Measurements from ENCODE around the gene KRT82. TPM values are rescaled to one million over a fixed set of nuclear protein-coding genes. Genes with fewer than 3 reads are reported as not detected.

Gene KRT82
- total and polyA plus RNA-seq, 8 donors = not detected

- intact Hi-C loops (cut with DNase I) = no loop called here
- Histone ChIP-seq H3K36me3 (no peaks in the 10 kb centered on the region), H3K9me3 (no peaks in the 10 kb centered on the region), H3K4me3 (no peak overlapping the region), H3K27me3 (peaks cover 0 to 15% of the 10 kb centered on the region in 2 donors), H3K27ac (no peak overlapping the region), H3K4me1 (no peaks in the 10 kb centered on the region)
- ATAC-seq = no peak
- DNase-seq = no peak
- TF ChIP-seq, protein P1, sequence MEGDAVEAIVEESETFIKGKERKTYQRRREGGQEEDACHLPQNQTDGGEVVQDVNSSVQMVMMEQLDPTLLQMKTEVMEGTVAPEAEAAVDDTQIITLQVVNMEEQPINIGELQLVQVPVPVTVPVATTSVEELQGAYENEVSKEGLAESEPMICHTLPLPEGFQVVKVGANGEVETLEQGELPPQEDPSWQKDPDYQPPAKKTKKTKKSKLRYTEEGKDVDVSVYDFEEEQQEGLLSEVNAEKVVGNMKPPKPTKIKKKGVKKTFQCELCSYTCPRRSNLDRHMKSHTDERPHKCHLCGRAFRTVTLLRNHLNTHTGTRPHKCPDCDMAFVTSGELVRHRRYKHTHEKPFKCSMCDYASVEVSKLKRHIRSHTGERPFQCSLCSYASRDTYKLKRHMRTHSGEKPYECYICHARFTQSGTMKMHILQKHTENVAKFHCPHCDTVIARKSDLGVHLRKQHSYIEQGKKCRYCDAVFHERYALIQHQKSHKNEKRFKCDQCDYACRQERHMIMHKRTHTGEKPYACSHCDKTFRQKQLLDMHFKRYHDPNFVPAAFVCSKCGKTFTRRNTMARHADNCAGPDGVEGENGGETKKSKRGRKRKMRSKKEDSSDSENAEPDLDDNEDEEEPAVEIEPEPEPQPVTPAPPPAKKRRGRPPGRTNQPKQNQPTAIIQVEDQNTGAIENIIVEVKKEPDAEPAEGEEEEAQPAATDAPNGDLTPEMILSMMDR (IDR thresholded peaks at IDR 0.05) = no peak
Measured at GRCh38 chr12:52355176-52355575, 51.0 kb downstream of the KRT82 start.

GRCh38 chr12:52354200-52354599, 51.9 kb downstream of the KRT82 start:
- H3K9me3 ChIP-seq = no peaks in the 10 kb centered on the region
- ATAC-seq = no peak
- no peaks in the 10 kb centered on the region for H3K36me3 ChIP-seq
- TF ChIP-seq, protein P1 (IDR thresholded peaks at IDR 0.05) = no peak
- no peak for DNase-seq
- peaks cover 0 to 15% of the 10 kb centered on the region in 2 donors for H3K27me3 ChIP-seq
- intact Hi-C loops (cut with DNase I) = no loop called here
- H3K4me3 ChIP-seq = no peak overlapping the region
- H3K4me1 ChIP-seq = no peaks in the 10 kb centered on the region
- no peak overlapping the region for H3K27ac ChIP-seq

DNA sequence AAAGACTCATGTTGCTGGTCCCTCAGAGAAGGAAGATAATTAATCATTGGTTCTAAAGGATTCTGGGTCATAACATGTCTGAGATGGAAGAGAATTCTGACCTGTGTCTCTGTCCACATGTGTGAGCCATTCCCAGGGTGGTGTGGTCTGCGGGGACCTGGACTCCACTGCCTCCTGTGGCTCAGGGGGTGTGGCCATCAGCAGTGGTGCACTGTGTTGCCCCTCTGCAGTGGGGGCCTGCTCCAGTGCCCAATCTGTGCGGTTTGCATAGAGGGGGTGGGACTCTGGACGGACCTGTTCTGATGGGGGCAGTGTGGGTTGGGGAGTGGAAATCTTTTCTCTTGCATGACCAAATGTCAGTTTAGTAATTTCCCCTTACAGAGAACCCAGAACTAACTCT, 52.4 kb downstream of the KRT82 start:
- H3K27ac ChIP-seq = no peak overlapping the region
- ATAC-seq (no peak), DNase-seq (no peak)
- no peaks in the 10 kb centered on the region for H3K9me3 ChIP-seq
- intact Hi-C loops (cut with DNase I) = no loop called here
- TF ChIP-seq, protein P1 (IDR thresholded peaks at IDR 0.05) = no peak
- H3K27me3 ChIP-seq = peaks cover 0 to 15% of the 10 kb centered on the region in 2 donors
- H3K36me3 ChIP-seq = no peaks in the 10 kb centered on the region
- H3K4me1 ChIP-seq = no peaks in the 10 kb centered on the region
- H3K4me3 ChIP-seq = no peak overlapping the region

DNA sequence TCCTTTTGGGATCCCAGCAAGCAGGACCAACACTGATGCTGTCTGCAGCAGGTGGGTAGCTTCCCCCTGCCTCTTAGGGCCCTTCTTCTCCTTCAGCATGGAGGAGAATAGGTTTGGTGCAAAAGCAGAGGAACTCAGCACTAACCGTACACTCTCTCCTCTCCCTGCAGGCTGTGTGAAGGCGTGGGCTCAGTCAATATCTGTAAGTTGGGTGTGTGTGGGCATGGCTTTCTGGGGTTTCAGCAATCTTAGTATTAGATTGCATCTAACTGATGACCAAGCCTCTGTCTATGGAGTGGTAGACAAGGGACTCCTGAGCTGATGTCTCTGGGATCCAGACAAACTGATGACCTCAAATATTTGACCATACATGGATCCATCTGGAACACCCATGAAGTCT, 53.2 kb downstream of the KRT82 start:
- no peaks in the 10 kb centered on the region for H3K36me3 ChIP-seq
- ATAC-seq (no peak), DNase-seq (no peak)
- no peaks in the 10 kb centered on the region for H3K9me3 ChIP-seq
- H3K27me3 ChIP-seq = peaks cover 0 to 15% of the 10 kb centered on the region in 2 donors
- no peak overlapping the region for H3K4me3 ChIP-seq
- H3K4me1 ChIP-seq = no peaks in the 10 kb centered on the region
- H3K27ac ChIP-seq = no peak overlapping the region
- TF ChIP-seq, protein P1 (IDR thresholded peaks at IDR 0.05) = no peak
- intact Hi-C loops (cut with DNase I) = no loop called here

DNA sequence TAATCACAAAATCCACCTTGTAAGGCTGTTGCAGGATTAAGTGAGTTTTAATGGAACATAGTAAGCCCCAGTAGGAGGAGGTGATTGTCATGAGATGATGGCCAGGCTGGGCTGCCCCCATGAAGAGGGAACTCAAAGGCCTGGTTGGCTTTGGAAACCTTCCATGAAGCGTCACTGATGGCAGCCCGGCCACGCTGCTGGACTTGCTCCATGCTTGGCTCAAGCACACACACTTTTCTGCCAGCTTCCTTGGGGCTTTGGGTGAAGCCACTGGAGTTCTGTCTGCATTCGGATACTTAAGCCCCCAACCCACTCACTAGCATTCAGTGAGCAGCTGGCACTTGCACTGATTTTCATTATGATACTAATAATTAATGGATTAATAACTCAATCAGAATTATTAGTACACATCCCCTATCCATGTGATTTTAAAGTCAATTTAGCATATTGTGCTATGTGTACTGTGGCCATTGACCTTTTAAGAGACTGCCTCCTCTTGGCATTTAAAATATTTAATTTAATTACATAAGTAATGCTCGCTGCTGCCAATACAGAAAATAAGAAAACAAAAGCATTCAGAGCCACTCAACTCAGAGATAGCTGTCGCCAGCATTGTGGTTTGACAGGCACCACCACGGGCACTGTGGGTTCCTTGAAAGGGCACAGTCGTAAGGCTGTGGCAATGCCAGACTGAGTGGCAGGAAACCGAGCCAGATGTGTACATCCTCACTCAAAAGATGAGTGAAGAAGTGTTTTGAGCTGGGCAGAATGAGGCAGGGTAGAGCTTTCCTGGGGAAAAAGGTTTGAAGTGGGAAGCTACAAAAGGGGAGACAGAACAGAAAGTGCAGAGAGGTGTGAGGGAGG, 54.7 kb downstream of the KRT82 start:
- H3K36me3 ChIP-seq = no peaks in the 10 kb centered on the region
- DNase-seq (no peak), ATAC-seq (no peak)
- no peaks in the 10 kb centered on the region for H3K9me3 ChIP-seq
- H3K4me3 ChIP-seq = no peak overlapping the region
- intact Hi-C loops (cut with DNase I) = no loop called here
- H3K27ac ChIP-seq = no peak overlapping the region
- no peaks in the 10 kb centered on the region for H3K4me1 ChIP-seq
- TF ChIP-seq, protein P1 (IDR thresholded peaks at IDR 0.05) = no peak
- H3K27me3 ChIP-seq = peaks cover 0 to 11% of the 10 kb centered on the region in 2 donors

Measured in left lung (tissue), 10 donors.